ENCODE data around the gene LRRC23.

Gene LRRC23

GRCh38 chr12:6914947-6915788, 10.5 kb downstream of the LRRC23 start:
- Histone ChIP-seq H4K8ac (ENCODE audit: low read depth, low read length) (no peak overlapping the region), H2BK5ac (ENCODE audit: low read depth, low read length, poor library complexity) (no peak overlapping the region), H2AK5ac (ENCODE audit: low read length) (no peak overlapping the region), H2AFZ (ENCODE audit: insufficient read depth, low read length, poor library complexity) (no peak overlapping the region), H3K79me2 (ENCODE audit: control insufficient read depth, insufficient read depth, low read length, poor library complexity) (no peaks in the 10 kb centered on the region), H3K4me1 (ENCODE audit: control insufficient read depth in 1 of 2, insufficient read depth in 2 of 2, low read length in 2 of 2) (peaks cover 0 to 3% of the 10 kb centered on the region in 2 experiments), H3K9me3 (ENCODE audit: insufficient read depth, low read depth, low read length) (no peaks in the 10 kb centered on the region), H3K4me3 (ENCODE audit: low read depth, low read length) (no peak overlapping the region), H3K4ac (ENCODE audit: low read depth, low read length) (no peak overlapping the region), H3K27me3 (ENCODE audit: insufficient read depth, low read length) (peaks cover 18% of the 10 kb centered on the region), H3K27ac (ENCODE audit: low read depth, low read length) (no peak overlapping the region), H3K4me2 (ENCODE audit: low read length) (peak overlapping the region; percentile 64), H3K23ac (ENCODE audit: low read length) (no peak overlapping the region), H4K91ac (ENCODE audit: low read depth, low read length) (no peak overlapping the region), H3K9ac (ENCODE audit: low read length) (no peak overlapping the region), H3K36me3 (ENCODE audit: control insufficient read depth in 1 of 2, insufficient read depth in 2 of 2, low read length in 2 of 2) (no peaks in the 10 kb centered on the region), H2BK12ac (ENCODE audit: low read length) (no peak overlapping the region), H3K79me1 (ENCODE audit: low read length) (no peaks in the 10 kb centered on the region), H3K18ac (ENCODE audit: low read length) (no peak overlapping the region), H4K12ac (ENCODE audit: low read depth, low read length) (no peak overlapping the region), H3K14ac (ENCODE audit: low read length) (no peak overlapping the region), H2BK120ac (ENCODE audit: insufficient read depth, low read length, poor library complexity) (no peak overlapping the region)
- no peak for DNase-seq
- no CpG with 5 or more reads among the region's 29 CpGs for WGBS (ENCODE audit: extremely low coverage, insufficient coverage, insufficient read length)

GRCh38 chr12:6915789-6916285, 11.2 kb downstream of the LRRC23 start:
- no peak overlapping the region for H3K27ac ChIP-seq (ENCODE audit: low read depth, low read length)
- no peak overlapping the region for H3K23ac ChIP-seq (ENCODE audit: low read length)
- H4K8ac ChIP-seq (ENCODE audit: low read depth, low read length): no peak overlapping the region
- H3K18ac ChIP-seq (ENCODE audit: low read length): no peak overlapping the region
- no peak overlapping the region for H2BK120ac ChIP-seq (ENCODE audit: insufficient read depth, low read length, poor library complexity)
- H4K12ac ChIP-seq (ENCODE audit: low read depth, low read length): no peak overlapping the region
- no peak overlapping the region for H3K9ac ChIP-seq (ENCODE audit: low read length)
- no peaks in the 10 kb centered on the region for H3K79me1 ChIP-seq (ENCODE audit: low read length)
- H3K9me3 ChIP-seq (ENCODE audit: insufficient read depth, low read depth, low read length): no peaks in the 10 kb centered on the region
- no peak overlapping the region for H3K4me3 ChIP-seq (ENCODE audit: low read depth, low read length)
- no peak overlapping the region for H2AK5ac ChIP-seq (ENCODE audit: low read length)
- H3K36me3 ChIP-seq (ENCODE audit: control insufficient read depth in 1 of 2, insufficient read depth in 2 of 2, low read length in 2 of 2): no peaks in the 10 kb centered on the region
- H3K4me1 ChIP-seq (ENCODE audit: control insufficient read depth in 1 of 2, insufficient read depth in 2 of 2, low read length in 2 of 2): peaks cover 0 to 3% of the 10 kb centered on the region in 2 experiments
- H3K14ac ChIP-seq (ENCODE audit: low read length): no peak overlapping the region
- no peak for DNase-seq
- no peak overlapping the region for H2AFZ ChIP-seq (ENCODE audit: insufficient read depth, low read length, poor library complexity)
- no peaks in the 10 kb centered on the region for H3K79me2 ChIP-seq (ENCODE audit: control insufficient read depth, insufficient read depth, low read length, poor library complexity)
- no peak overlapping the region for H4K91ac ChIP-seq (ENCODE audit: low read depth, low read length)
- H2BK12ac ChIP-seq (ENCODE audit: low read length): no peak overlapping the region
- peaks cover 18% of the 10 kb centered on the region for H3K27me3 ChIP-seq (ENCODE audit: insufficient read depth, low read length)
- no peak overlapping the region for H2BK5ac ChIP-seq (ENCODE audit: low read depth, low read length, poor library complexity)
- no peak overlapping the region for H3K4ac ChIP-seq (ENCODE audit: low read depth, low read length)
- no peak overlapping the region for H3K4me2 ChIP-seq (ENCODE audit: low read length)
- WGBS (ENCODE audit: extremely low coverage, insufficient coverage, insufficient read length): no CpG with 5 or more reads among the region's 14 CpGs

DNA sequence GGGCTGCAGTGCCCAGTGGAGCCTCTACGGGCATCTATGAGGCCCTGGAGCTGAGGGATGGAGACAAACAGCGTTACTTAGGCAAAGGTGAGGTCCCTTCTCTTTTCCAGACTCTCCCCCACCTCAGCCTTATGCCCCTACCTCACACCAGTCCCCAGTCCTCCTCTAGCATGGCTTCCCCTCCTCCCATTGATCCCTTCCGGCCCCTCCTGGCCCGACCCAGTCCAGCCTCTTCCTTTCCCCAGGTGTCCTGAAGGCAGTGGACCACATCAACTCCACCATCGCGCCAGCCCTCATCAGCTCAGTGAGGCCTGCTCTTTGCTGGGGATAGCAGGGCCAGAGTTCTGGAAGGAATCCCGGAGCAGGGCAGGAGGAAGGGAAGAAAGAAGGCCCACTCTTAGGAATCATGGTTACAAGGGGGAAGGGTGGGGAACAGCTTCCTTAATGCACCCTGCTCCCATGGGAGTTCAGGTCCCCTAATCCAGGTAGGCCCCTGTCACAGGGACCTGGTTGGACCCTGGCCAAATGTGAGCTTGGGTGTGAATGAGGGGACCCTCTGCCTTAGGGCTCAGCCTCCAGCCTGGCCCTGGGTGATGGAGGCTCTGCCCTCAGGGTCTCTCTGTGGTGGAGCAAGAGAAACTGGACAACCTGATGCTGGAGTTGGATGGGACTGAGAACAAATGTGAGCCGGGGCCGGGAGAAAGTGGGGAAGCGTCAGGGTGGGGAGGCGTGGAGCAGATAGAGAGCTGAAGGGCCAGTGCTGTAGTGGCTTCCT, 12.0 kb downstream of the LRRC23 start:
- peaks cover 0 to 3% of the 10 kb centered on the region in 2 experiments for H3K4me1 ChIP-seq (ENCODE audit: control insufficient read depth in 1 of 2, insufficient read depth in 2 of 2, low read length in 2 of 2)
- no peak overlapping the region for H3K27ac ChIP-seq (ENCODE audit: low read depth, low read length)
- no peaks in the 10 kb centered on the region for H3K79me2 ChIP-seq (ENCODE audit: control insufficient read depth, insufficient read depth, low read length, poor library complexity)
- no peak overlapping the region for H2BK5ac ChIP-seq (ENCODE audit: low read depth, low read length, poor library complexity)
- H3K4me2 ChIP-seq (ENCODE audit: low read length): no peak overlapping the region
- no peak overlapping the region for H2AFZ ChIP-seq (ENCODE audit: insufficient read depth, low read length, poor library complexity)
- H4K91ac ChIP-seq (ENCODE audit: low read depth, low read length): no peak overlapping the region
- no peak overlapping the region for H4K12ac ChIP-seq (ENCODE audit: low read depth, low read length)
- no peak overlapping the region for H3K4ac ChIP-seq (ENCODE audit: low read depth, low read length)
- H3K9ac ChIP-seq (ENCODE audit: low read length): no peak overlapping the region
- no peak overlapping the region for H2BK12ac ChIP-seq (ENCODE audit: low read length)
- H2AK5ac ChIP-seq (ENCODE audit: low read length): no peak overlapping the region
- no CpG with 5 or more reads among the region's 11 CpGs for WGBS (ENCODE audit: extremely low coverage, insufficient coverage, insufficient read length)
- H3K36me3 ChIP-seq (ENCODE audit: control insufficient read depth in 1 of 2, insufficient read depth in 2 of 2, low read length in 2 of 2): no peaks in the 10 kb centered on the region
- H3K14ac ChIP-seq (ENCODE audit: low read length): no peak overlapping the region
- no peak overlapping the region for H3K18ac ChIP-seq (ENCODE audit: low read length)
- H3K4me3 ChIP-seq (ENCODE audit: low read depth, low read length): no peak overlapping the region
- H4K8ac ChIP-seq (ENCODE audit: low read depth, low read length): no peak overlapping the region
- no peak for DNase-seq
- H3K27me3 ChIP-seq (ENCODE audit: insufficient read depth, low read length): peaks cover 18% of the 10 kb centered on the region
- no peaks in the 10 kb centered on the region for H3K79me1 ChIP-seq (ENCODE audit: low read length)
- no peak overlapping the region for H2BK120ac ChIP-seq (ENCODE audit: insufficient read depth, low read length, poor library complexity)
- no peak overlapping the region for H3K23ac ChIP-seq (ENCODE audit: low read length)
- H3K9me3 ChIP-seq (ENCODE audit: insufficient read depth, low read depth, low read length): no peaks in the 10 kb centered on the region

DNA sequence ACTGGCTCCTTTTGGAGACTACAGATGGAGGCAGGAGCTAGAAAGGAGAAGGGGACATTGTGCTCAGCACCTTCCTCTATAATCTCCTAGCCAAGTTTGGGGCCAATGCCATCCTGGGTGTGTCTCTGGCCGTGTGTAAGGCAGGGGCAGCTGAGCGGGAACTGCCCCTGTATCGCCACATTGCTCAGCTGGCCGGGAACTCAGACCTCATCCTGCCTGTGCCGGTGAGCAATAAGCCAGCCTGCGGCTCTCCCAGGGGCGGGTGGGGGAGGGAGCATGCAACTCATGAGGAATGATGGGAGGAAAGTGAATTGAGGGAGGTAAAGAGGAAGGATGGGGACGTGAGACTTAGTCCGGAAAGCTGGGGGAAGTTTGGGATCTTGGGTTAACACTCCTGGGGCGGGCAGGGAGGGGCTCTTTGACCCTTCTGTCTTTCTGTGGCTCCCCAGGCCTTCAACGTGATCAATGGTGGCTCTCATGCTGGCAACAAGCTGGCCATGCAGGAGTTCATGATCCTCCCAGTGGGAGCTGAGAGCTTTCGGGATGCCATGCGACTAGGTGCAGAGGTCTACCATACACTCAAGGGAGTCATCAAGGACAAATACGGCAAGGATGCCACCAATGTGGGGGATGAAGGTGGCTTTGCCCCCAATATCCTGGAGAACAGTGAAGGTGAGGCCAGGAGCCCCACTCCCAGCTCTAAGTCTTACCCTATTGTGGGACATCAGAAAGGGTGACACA, 13.0 kb downstream of the LRRC23 start:
- H3K4me1 ChIP-seq (ENCODE audit: control insufficient read depth in 1 of 2, insufficient read depth in 2 of 2, low read length in 2 of 2): peaks cover 0 to 3% of the 10 kb centered on the region in 2 experiments
- no peak overlapping the region for H3K18ac ChIP-seq (ENCODE audit: low read length)
- no peaks in the 10 kb centered on the region for H3K9me3 ChIP-seq (ENCODE audit: insufficient read depth, low read depth, low read length)
- no peak overlapping the region for H3K9ac ChIP-seq (ENCODE audit: low read length)
- H3K27ac ChIP-seq (ENCODE audit: low read depth, low read length): no peak overlapping the region
- H2AK5ac ChIP-seq (ENCODE audit: low read length): no peak overlapping the region
- H3K4me3 ChIP-seq (ENCODE audit: low read depth, low read length): no peak overlapping the region
- H3K79me2 ChIP-seq (ENCODE audit: control insufficient read depth, insufficient read depth, low read length, poor library complexity): no peaks in the 10 kb centered on the region
- H2BK12ac ChIP-seq (ENCODE audit: low read length): no peak overlapping the region
- no peak overlapping the region for H3K14ac ChIP-seq (ENCODE audit: low read length)
- no peak overlapping the region for H2BK5ac ChIP-seq (ENCODE audit: low read depth, low read length, poor library complexity)
- H3K4ac ChIP-seq (ENCODE audit: low read depth, low read length): no peak overlapping the region
- no peak overlapping the region for H3K4me2 ChIP-seq (ENCODE audit: low read length)
- no peaks in the 10 kb centered on the region for H3K36me3 ChIP-seq (ENCODE audit: control insufficient read depth in 1 of 2, insufficient read depth in 2 of 2, low read length in 2 of 2)
- peaks cover 18% of the 10 kb centered on the region for H3K27me3 ChIP-seq (ENCODE audit: insufficient read depth, low read length)
- H4K8ac ChIP-seq (ENCODE audit: low read depth, low read length): no peak overlapping the region
- H4K12ac ChIP-seq (ENCODE audit: low read depth, low read length): no peak overlapping the region
- no peak overlapping the region for H4K91ac ChIP-seq (ENCODE audit: low read depth, low read length)
- H2BK120ac ChIP-seq (ENCODE audit: insufficient read depth, low read length, poor library complexity): no peak overlapping the region
- H3K23ac ChIP-seq (ENCODE audit: low read length): no peak overlapping the region
- no peak overlapping the region for H2AFZ ChIP-seq (ENCODE audit: insufficient read depth, low read length, poor library complexity)
- 100% methylated on average over 2 of the region's 14 CpGs for WGBS (ENCODE audit: extremely low coverage, insufficient coverage, insufficient read length)
- H3K79me1 ChIP-seq (ENCODE audit: low read length): no peaks in the 10 kb centered on the region
- no peak for DNase-seq

Data from trophoblast cell (in vitro differentiated cells and primary cell).